ENCODE measurements around the gene FBXO21. TPM values are rescaled to one million over a fixed set of nuclear protein-coding genes. Genes with fewer than 3 reads are reported as not detected.

Gene FBXO21
- total and polyA plus RNA-seq, 3 experiments from 2014 or later, result 27.3 to 48.6 (median 34.6) TPM

GRCh38 chr12:117140397-117141096 lies 49.7 kb downstream of the FBXO21 start:
- H3K36me3 ChIP-seq (ENCODE audit: insufficient read depth, low read length), result peaks cover 11% of the 10 kb centered on the region
- Mint-ChIP-seq H3K27me3 (no peaks in the 10 kb centered on the region), H3K9me3 (no peaks in the 10 kb centered on the region), H3K36me3 (peaks cover 2 to 30% (median 8%) of the 10 kb centered on the region in 3 donors), H3K4me1 (peaks cover 5 to 16% (median 8%) of the 10 kb centered on the region in 3 donors), H3K4me3 (no peak overlapping the region), H3K27ac (no peak overlapping the region)
- no peak overlapping the region for H3K4me3 ChIP-seq (ENCODE audit: low read length)
- DNase-seq, result no peak
- no peaks in the 10 kb centered on the region for H3K4me1 ChIP-seq (ENCODE audit: insufficient read depth, low read length)
- CTCF ChIA-PET, result interaction anchor here (1.2 kb wide), 1 partner anchor 20 kb away, joined by 3 read pairs; no protein-coding TSS in a partner anchor
- H3K27me3 ChIP-seq (ENCODE audit: insufficient read depth, low read length, poor library complexity, severe bottlenecking), result no peaks in the 10 kb centered on the region
- H3K9me3 ChIP-seq (ENCODE audit: low read length), result no peaks in the 10 kb centered on the region
- POLR2A ChIA-PET, result no interaction called here
- H3K27ac ChIP-seq (ENCODE audit: low read depth, low read length), result no peak overlapping the region

DNA sequence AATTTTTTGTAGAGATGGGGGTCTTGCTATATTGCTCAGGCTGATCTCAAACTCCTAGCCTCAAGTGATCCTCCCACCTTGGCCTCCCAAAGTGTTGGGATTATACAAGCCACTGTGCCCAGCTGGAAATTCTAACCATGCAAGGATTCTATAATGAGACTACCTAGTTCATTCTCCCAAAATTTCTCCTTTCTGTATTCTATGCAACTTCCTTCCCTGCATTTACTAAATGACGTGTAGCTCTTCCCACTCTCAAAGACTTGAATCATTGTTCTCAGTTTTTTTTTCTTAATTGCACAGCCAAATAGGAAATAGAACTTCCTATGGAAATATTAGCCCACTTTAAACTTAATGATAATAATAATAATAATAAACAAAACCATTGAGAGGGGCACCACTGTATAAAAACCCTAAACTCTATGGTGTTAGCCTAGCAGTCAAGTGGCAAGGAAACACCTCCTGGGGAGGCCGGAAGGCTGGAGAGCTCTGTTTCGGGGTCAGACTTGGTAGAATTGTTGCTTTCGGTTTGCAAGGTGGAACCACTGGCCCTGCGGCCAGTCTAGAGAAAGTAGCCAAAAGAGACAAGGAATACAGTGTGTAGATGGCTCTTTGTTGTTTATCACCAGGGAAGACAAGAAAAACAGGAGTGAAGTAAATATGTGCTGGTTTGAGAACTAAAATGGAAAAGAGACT lies 51.1 kb downstream of the FBXO21 start:
- Histone ChIP-seq H3K27me3 (ENCODE audit: insufficient read depth, low read length, poor library complexity, severe bottlenecking) (no peaks in the 10 kb centered on the region), H3K36me3 (ENCODE audit: insufficient read depth, low read length) (no peaks in the 10 kb centered on the region), H3K9me3 (ENCODE audit: low read length) (no peaks in the 10 kb centered on the region), H3K4me3 (ENCODE audit: low read length) (no peak overlapping the region), H3K27ac (ENCODE audit: low read depth, low read length) (no peak overlapping the region), H3K4me1 (ENCODE audit: insufficient read depth, low read length) (peaks cover 8% of the 10 kb centered on the region)
- ChIA-PET CTCF (interaction anchor here (0.8 kb wide), 1 partner anchor 116 kb away, joined by 3 read pairs; no protein-coding TSS in a partner anchor), POLR2A (no interaction called here)
- Mint-ChIP-seq H3K27me3 (no peaks in the 10 kb centered on the region), H3K27ac (peak overlapping the region in 1 of 8 donors; percentile 68), H3K4me3 (no peak overlapping the region), H3K4me1 (peaks cover 7 to 19% (median 10%) of the 10 kb centered on the region in 3 donors), H3K9me3 (no peaks in the 10 kb centered on the region), H3K36me3 (peaks cover 0 to 22% (median 4%) of the 10 kb centered on the region in 3 donors)
- no peak for DNase-seq

GRCh38 chr12:117134721-117135120 lies 55.5 kb downstream of the FBXO21 start:
- no peak overlapping the region for H3K4me3 Mint-ChIP-seq
- Histone ChIP-seq H3K36me3 (ENCODE audit: insufficient read depth, low read length) (no peaks in the 10 kb centered on the region), H3K4me3 (ENCODE audit: low read length) (no peak overlapping the region), H3K9me3 (ENCODE audit: low read length) (no peaks in the 10 kb centered on the region), H3K27ac (ENCODE audit: low read depth, low read length) (no peak overlapping the region), H3K27me3 (ENCODE audit: insufficient read depth, low read length, poor library complexity, severe bottlenecking) (no peaks in the 10 kb centered on the region), H3K4me1 (ENCODE audit: insufficient read depth, low read length) (peaks cover 18% of the 10 kb centered on the region)
- H3K9me3 Mint-ChIP-seq, result no peaks in the 10 kb centered on the region
- H3K4me1 Mint-ChIP-seq, result peaks cover 11 to 21% (median 14%) of the 10 kb centered on the region in 3 donors
- no peak for DNase-seq
- no peaks in the 10 kb centered on the region for H3K36me3 Mint-ChIP-seq
- POLR2A ChIA-PET, result no interaction called here
- H3K27ac Mint-ChIP-seq, result no peak overlapping the region
- CTCF ChIA-PET, result no interaction called here
- H3K27me3 Mint-ChIP-seq, result no peaks in the 10 kb centered on the region

DNA sequence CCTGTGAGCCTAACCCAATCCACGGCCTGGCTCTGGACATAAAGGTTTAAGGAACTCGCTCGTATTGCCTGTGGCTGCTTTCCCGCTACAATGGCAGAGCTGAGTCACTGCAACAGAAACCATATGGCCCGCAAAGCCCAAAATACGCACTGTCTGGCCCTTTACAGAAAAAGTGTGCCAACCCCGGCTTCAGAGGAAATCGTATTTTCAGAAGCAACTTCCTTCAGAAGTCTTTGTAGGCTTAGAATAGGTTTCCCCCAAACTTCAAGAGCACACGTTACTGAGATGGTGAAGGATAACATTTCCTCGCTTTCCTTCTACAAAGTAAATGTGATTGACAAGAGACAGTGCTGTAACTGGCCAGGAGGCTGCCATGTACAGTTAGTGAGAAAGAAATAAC lies 56.2 kb downstream of the FBXO21 start:
- H3K27ac ChIP-seq (ENCODE audit: low read depth, low read length), result no peak overlapping the region

DNA sequence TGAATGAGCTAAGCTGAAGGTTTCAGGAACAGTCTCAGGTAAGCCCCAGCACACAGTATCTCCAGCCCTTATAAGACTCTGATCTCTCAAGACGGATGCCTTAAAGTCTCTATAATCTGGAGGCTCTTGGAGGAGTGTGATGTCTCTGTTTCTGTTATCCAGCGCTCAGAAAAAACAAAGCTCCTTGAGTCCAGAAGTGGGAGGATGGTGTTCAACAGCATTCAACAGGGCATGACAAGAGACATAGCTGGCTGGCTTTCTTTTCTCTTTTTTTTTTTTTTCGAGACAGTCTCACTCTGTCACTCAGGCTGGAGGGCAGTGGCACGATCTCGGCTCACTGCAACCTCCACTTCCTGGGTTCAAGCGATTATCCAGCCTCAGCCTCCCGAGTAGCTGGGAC lies 59.5 kb downstream of the FBXO21 start:
- no peak for DNase-seq
- H3K36me3 Mint-ChIP-seq, result peaks cover 0 to 5% (median 0%) of the 10 kb centered on the region in 3 donors
- H3K27me3 Mint-ChIP-seq, result no peaks in the 10 kb centered on the region
- Histone ChIP-seq H3K36me3 (ENCODE audit: insufficient read depth, low read length) (no peaks in the 10 kb centered on the region), H3K27ac (ENCODE audit: low read depth, low read length) (no peak overlapping the region), H3K27me3 (ENCODE audit: insufficient read depth, low read length, poor library complexity, severe bottlenecking) (no peaks in the 10 kb centered on the region), H3K4me3 (ENCODE audit: low read length) (no peak overlapping the region), H3K9me3 (ENCODE audit: low read length) (no peaks in the 10 kb centered on the region), H3K4me1 (ENCODE audit: insufficient read depth, low read length) (peaks cover 18% of the 10 kb centered on the region)
- ChIA-PET POLR2A (no interaction called here), CTCF (interaction anchor here (0.6 to 2.6 kb wide), 4 partner anchors 9 to 273 kb away, joined by 3 to 14 read pairs (median 4); no protein-coding TSS in a partner anchor)
- peaks cover 11 to 17% (median 11%) of the 10 kb centered on the region in 3 donors for H3K4me1 Mint-ChIP-seq
- no peaks in the 10 kb centered on the region for H3K9me3 Mint-ChIP-seq
- no peak overlapping the region for H3K27ac Mint-ChIP-seq
- no peak overlapping the region for H3K4me3 Mint-ChIP-seq

More for the DNA sequence above, 56.2 kb downstream of the FBXO21 start:
- H3K4me1 ChIP-seq (ENCODE audit: insufficient read depth, low read length), result peaks cover 18% of the 10 kb centered on the region
- POLR2A ChIA-PET, result no interaction called here
- peak overlapping the region; percentile 47 to 93 (median 84) for H3K27ac Mint-ChIP-seq
- no peaks in the 10 kb centered on the region for H3K9me3 ChIP-seq (ENCODE audit: low read length)
- H3K4me3 Mint-ChIP-seq, result peak overlapping the region; percentile 0 to 72 (median 49)
- DNase-seq, result peak; percentile 16 to 74 (median 58)
- H3K27me3 ChIP-seq (ENCODE audit: insufficient read depth, low read length, poor library complexity, severe bottlenecking), result no peaks in the 10 kb centered on the region
- H3K36me3 Mint-ChIP-seq, result no peaks in the 10 kb centered on the region
- CTCF ChIA-PET, result interaction anchor here (1.0 kb wide), 1 partner anchor 114 kb away, joined by 3 read pairs; no protein-coding TSS in a partner anchor
- H3K27me3 Mint-ChIP-seq, result no peaks in the 10 kb centered on the region
- peaks cover 11 to 21% (median 11%) of the 10 kb centered on the region in 3 donors for H3K4me1 Mint-ChIP-seq
- no peaks in the 10 kb centered on the region for H3K36me3 ChIP-seq (ENCODE audit: insufficient read depth, low read length)
- H3K9me3 Mint-ChIP-seq, result no peaks in the 10 kb centered on the region
- H3K4me3 ChIP-seq (ENCODE audit: low read length), result peak overlapping the region; percentile 17

- H3K9me3 Mint-ChIP-seq, result no peaks in the 10 kb centered on the region
- H3K36me3 Mint-ChIP-seq, result peaks cover 0 to 5% (median 0%) of the 10 kb centered on the region in 3 donors
- H3K27me3 ChIP-seq (ENCODE audit: insufficient read depth, low read length, poor library complexity, severe bottlenecking), result no peaks in the 10 kb centered on the region
- POLR2A ChIA-PET, result no interaction called here
- H3K4me3 ChIP-seq (ENCODE audit: low read length), result no peak overlapping the region
- peaks cover 10 to 11% (median 11%) of the 10 kb centered on the region in 3 donors for H3K4me1 Mint-ChIP-seq
- CTCF ChIA-PET, result interaction anchor here (1.3 to 2.6 kb wide), 2 partner anchors 10 to 426 kb away, joined by 4 to 14 read pairs; no protein-coding TSS in a partner anchor
- H3K4me3 Mint-ChIP-seq, result no peak overlapping the region
- H3K9me3 ChIP-seq (ENCODE audit: low read length), result no peaks in the 10 kb centered on the region
- no peaks in the 10 kb centered on the region for H3K27me3 Mint-ChIP-seq
- DNase-seq, result no peak
- no peak overlapping the region for H3K27ac Mint-ChIP-seq
- H3K4me1 ChIP-seq (ENCODE audit: insufficient read depth, low read length), result peaks cover 12% of the 10 kb centered on the region
- H3K27ac ChIP-seq (ENCODE audit: low read depth, low read length), result no peak overlapping the region
- no peaks in the 10 kb centered on the region for H3K36me3 ChIP-seq (ENCODE audit: insufficient read depth, low read length)
Observed at GRCh38 chr12:117129391-117129790, 60.9 kb downstream of the FBXO21 start.

GRCh38 chr12:117127933-117128823 lies 62.1 kb downstream of the FBXO21 start:
- Histone ChIP-seq H3K27me3 (ENCODE audit: insufficient read depth, low read length, poor library complexity, severe bottlenecking) (no peaks in the 10 kb centered on the region), H3K4me3 (ENCODE audit: low read length) (no peak overlapping the region), H3K36me3 (ENCODE audit: insufficient read depth, low read length) (no peaks in the 10 kb centered on the region), H3K4me1 (ENCODE audit: insufficient read depth, low read length) (no peaks in the 10 kb centered on the region), H3K27ac (ENCODE audit: low read depth, low read length) (no peak overlapping the region), H3K9me3 (ENCODE audit: low read length) (no peaks in the 10 kb centered on the region)
- Mint-ChIP-seq H3K4me3 (no peak overlapping the region), H3K27me3 (no peaks in the 10 kb centered on the region), H3K4me1 (peaks cover 0 to 1% (median 0%) of the 10 kb centered on the region in 3 donors), H3K27ac (peak overlapping the region in 2 of 8 donors; percentile 5 to 46), H3K36me3 (peaks cover 0 to 5% (median 0%) of the 10 kb centered on the region in 3 donors), H3K9me3 (no peaks in the 10 kb centered on the region)
- POLR2A ChIA-PET, result no interaction called here
- CTCF ChIA-PET, result no interaction called here
- peak in 1 of 5 donors; percentile 13 for DNase-seq

All from CD8-positive, alpha-beta memory T cell (primary cell).